Testis (tissue), 3 donors: Measurements from ENCODE around the gene CACNA1D. TPM values are rescaled to one million over a fixed set of nuclear protein-coding genes. Genes with fewer than 3 reads are reported as not detected.

ENCODE experiments used
- DNase-seq: peaks from one replicate; pipeline ENCODE4 v3.0.0-alpha.2; 2019
- H3K27ac ChIP-seq, 2 donors: fragments of 200-600 bp; sonication (generic); one replicate each; pipeline ENCODE4 v1.5.1; 2019
- H3K27me3 ChIP-seq: fragments of 200-600 bp; sonication (generic); one replicate; pipeline ENCODE4 v1.5.1; 2019
- H3K36me3 ChIP-seq: fragments of 200-600 bp; sonication (generic); one replicate; pipeline ENCODE4 v1.5.1; 2017; ENCODE audit warnings: low read depth; ENCODE audit errors: missing control alignments
- H3K4me1 ChIP-seq: fragments of 200-600 bp; sonication (generic); one replicate; pipeline ENCODE4 v1.5.1; 2019
- H3K4me3 ChIP-seq, 2 donors: fragments of 200-600 bp; sonication (generic); one replicate each; pipeline ENCODE4 v1.5.1; 2017 to 2019
- H3K9me3 ChIP-seq: fragments of 200-600 bp; sonication (generic); one replicate; pipeline ENCODE4 v1.5.1; 2017
- POLR2A ChIP-seq: fragments of 450-650 bp; IDR thresholded peaks from one replicate; pipeline ENCODE4 v1.6.1; 2017; ENCODE audit warnings: antibody characterized with exemption, mild to moderate bottlenecking, moderate library complexity
- WGBS, 2 donors: methylation state at CpG; one replicate each; pipeline ENCODE4 v1.1.5; 2018; 5-methylcytosine and 5-hydroxymethylcytosine counted together
- intact Hi-C: fragments of 100-400 bp; cut with DNase I; formaldehyde crosslinking; loops from one replicate; pipeline ENCODE4 v1.15.1; 2023; ENCODE audit warnings: low total_unique reads
- polyA plus RNA-seq: library from polyadenylated mRNA; stranded (reverse); fragments of 350-450 nt; fragmentation: Illumina TruSeq; extraction: RNeasy Lipid Tissue Mini Kit (QIAGEN cat#74804); gene quantifications from one replicate; pipeline ENCODE4 v1.2.3, GENCODE V29; 2014; ENCODE audit warnings: low read depth, low replicate concordance; ENCODE audit not compliant: insufficient read depth
- total RNA-seq, 2 donors: library from RNA; depleted of rRNA; stranded (reverse); fragments of >200 nt; gene quantifications; one replicate each; pipeline ENCODE4 v1.2.3, GENCODE V29; 2016
- TF ChIP-seq, protein P1 (sequence below), 3 experiments: fragments of 450-650 bp in 2 of 3; fragments of 200-600 bp in 1 of 3; sonication (generic) in 1 of 3; IDR thresholded peaks; one replicate each; pipeline ENCODE4 v1.5.1; 2016 to 2019; ENCODE audit warnings: antibody characterized with exemption in 3 of 3, mild to moderate bottlenecking in 2 of 3, moderate library complexity in 1 of 3

The CACNA1D gene
- total and polyA plus RNA-seq, 3 donors from 2014 or later: 8.0 to 39.0 (median 37.6) TPM

DNA sequence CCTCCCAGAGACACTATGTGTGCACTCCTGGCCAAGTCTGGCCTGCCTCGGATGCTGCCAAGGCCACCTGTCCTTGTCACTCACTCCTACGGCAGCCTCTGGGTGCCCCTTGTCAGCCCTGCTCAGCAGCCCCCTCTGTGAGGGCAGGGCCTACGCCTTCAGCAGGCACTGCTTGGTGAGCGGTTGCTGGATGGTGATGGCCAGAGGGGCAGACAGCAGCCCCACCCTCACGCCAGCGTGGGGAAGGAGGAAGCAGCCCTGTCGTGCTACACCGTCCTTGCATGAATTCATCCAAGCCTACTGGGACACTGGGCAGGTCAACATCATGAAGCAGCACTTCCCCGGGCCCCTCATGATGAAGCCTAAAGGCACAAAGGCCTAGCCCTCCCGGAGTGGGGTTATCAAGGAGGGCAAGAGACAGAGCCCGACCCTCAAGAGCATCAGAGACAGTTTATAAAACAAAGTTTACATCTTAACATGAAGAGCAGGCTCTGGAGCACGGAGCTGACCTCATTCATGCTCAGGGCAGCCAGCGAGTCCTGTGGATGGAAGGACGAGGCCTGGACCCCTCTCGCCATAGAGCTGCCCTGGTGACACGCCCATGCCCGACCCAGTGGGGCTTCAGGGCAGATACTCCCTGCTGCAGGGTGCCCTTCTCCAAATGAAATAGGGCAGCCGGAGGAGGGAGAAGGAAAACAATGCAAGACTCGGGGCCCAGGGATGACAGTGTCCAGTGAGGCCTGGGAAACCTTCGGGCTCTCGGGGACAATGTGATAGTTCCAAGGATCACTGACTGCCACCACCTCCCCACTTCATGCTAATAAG is 326.6 kb downstream of the CACNA1D start:
- Histone ChIP-seq H3K27ac (no peak overlapping the region), H3K4me1 (no peaks in the 10 kb centered on the region), H3K36me3 (no peaks in the 10 kb centered on the region), H3K27me3 (no peaks in the 10 kb centered on the region), H3K4me3 (no peak overlapping the region), H3K9me3 (no peaks in the 10 kb centered on the region)
- TF ChIP-seq, protein P1, sequence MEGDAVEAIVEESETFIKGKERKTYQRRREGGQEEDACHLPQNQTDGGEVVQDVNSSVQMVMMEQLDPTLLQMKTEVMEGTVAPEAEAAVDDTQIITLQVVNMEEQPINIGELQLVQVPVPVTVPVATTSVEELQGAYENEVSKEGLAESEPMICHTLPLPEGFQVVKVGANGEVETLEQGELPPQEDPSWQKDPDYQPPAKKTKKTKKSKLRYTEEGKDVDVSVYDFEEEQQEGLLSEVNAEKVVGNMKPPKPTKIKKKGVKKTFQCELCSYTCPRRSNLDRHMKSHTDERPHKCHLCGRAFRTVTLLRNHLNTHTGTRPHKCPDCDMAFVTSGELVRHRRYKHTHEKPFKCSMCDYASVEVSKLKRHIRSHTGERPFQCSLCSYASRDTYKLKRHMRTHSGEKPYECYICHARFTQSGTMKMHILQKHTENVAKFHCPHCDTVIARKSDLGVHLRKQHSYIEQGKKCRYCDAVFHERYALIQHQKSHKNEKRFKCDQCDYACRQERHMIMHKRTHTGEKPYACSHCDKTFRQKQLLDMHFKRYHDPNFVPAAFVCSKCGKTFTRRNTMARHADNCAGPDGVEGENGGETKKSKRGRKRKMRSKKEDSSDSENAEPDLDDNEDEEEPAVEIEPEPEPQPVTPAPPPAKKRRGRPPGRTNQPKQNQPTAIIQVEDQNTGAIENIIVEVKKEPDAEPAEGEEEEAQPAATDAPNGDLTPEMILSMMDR (IDR thresholded peaks at IDR 0.05): no peak
- TF ChIP-seq POLR2A: no peak
- DNase-seq: peak; percentile 12
- WGBS, 2 donors: 68 to 79% methylated on average over 16 to 21 of the region's 21 CpGs
- intact Hi-C loops: no loop called here

DNA sequence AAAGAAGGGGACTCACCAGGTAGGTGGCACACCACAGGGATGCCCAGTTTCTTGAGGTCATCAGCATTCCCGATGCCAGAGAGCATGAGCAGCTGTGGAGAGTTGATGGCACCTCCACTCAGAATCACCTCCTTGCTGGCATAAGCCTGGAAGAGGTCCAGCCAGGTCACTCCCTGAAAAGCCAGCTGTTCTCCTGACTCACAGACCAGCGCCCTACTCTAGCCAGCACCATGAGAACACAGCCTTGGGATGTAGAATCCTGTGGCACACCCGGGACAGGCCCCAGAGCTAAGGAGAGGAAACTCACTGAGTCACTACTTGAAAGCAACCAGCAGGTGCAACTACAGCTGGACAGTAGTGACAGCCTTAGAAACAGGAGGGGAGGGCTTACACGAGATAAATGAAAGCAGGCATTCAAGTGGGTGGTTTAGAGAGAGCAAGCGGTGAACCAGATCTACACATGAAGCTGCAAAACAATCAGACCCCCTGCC is 327.3 kb downstream of the CACNA1D start:
- Histone ChIP-seq H3K4me3 (no peak overlapping the region), H3K9me3 (no peaks in the 10 kb centered on the region), H3K4me1 (no peaks in the 10 kb centered on the region), H3K36me3 (no peaks in the 10 kb centered on the region), H3K27ac (no peak overlapping the region), H3K27me3 (no peaks in the 10 kb centered on the region)
- 54 to 68% methylated on average over 4 to 5 of the region's 5 CpGs for WGBS, 2 donors
- intact Hi-C loops: no loop called here
- no peak for TF ChIP-seq POLR2A
- TF ChIP-seq, protein P1 (IDR thresholded peaks at IDR 0.05): no peak
- DNase-seq: peak; percentile 11

DNA sequence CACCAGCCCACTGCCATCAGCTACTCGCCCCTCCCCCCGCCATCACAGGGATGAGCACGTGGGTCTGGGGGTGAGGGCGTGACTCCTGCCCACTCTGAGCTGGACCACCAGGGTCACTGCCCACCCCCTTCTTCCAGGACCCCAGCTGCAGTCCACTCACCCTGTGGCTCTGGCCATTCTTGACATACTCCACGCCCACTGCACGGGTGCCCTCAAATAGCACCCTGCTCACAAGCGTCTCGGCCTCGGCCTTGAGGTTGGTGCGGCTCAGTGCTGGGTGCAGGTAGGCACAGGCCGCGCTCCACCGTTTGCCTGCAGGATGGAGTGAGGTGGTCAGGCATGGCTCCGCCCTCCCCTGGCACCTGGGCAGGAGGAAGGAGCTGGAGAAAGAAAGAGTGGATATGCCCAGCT is 327.9 kb downstream of the CACNA1D start:
- H3K4me1 ChIP-seq: no peaks in the 10 kb centered on the region
- DNase-seq: peak; percentile 8
- 84 to 91% methylated on average over 10 to 14 of the region's 14 CpGs for WGBS, 2 donors
- intact Hi-C loops: no loop called here
- no peaks in the 10 kb centered on the region for H3K9me3 ChIP-seq
- H3K36me3 ChIP-seq: no peaks in the 10 kb centered on the region
- no peak for TF ChIP-seq POLR2A
- TF ChIP-seq, protein P1 (IDR thresholded peaks at IDR 0.05): no peak
- H3K27me3 ChIP-seq: no peaks in the 10 kb centered on the region
- H3K27ac ChIP-seq: no peak overlapping the region
- no peak overlapping the region for H3K4me3 ChIP-seq

DNA sequence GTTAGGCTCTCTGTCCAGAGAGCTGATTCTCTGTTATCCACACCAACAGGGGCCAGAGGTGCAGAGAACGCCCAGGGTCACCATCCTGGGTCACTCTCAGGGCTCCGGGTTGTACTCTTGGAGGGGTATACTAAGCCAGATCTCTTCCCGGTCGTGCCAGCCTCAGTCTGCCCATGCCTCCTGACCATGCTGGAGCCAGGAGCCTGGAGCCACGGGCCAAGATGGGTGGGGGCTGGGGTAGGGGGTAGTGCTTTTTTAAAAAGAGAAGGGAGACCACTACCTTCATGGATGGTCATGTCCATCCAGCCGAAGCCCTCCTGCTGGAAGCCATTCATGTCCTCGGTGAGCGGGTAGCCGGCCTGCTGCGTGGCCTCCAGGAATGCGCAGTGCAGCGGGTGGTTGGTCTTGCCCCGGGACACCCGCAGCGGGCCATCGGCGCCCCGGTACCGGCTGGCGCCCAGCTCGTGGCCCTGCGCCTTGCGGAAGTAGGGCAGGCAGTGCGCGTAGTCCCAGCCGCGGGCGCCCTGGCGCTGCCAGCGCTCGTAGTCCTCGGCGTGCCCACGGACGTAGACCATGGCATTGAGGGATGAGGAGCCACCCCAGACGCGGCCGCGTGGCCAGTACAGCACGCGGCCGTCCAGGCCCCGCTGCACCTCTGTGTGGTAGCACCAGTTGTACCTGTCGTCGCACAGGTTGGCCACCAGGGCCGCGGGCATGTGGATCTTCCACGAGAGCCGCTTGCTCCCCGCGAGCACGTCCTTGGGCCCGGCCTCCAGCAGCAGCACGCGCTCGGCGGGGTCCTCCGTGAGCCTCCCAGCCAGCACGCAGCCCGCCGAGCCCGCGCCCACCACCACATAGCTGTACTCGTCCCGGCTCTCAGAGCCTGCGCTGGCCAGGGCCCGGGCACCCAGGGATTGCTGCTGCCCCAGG is 328.9 kb downstream of the CACNA1D start:
- TF ChIP-seq, protein P1 (IDR thresholded peaks at IDR 0.05): no peak
- TF ChIP-seq POLR2A: no peak
- H3K4me3 ChIP-seq: peak overlapping the region in 1 of 2 donors; percentile 0
- WGBS, 2 donors: 76 to 89% methylated on average over 5 to 65 of the region's 67 CpGs
- H3K36me3 ChIP-seq: no peaks in the 10 kb centered on the region
- intact Hi-C loops: no loop called here
- H3K27ac ChIP-seq: no peak overlapping the region
- no peaks in the 10 kb centered on the region for H3K4me1 ChIP-seq
- H3K27me3 ChIP-seq: no peaks in the 10 kb centered on the region
- H3K9me3 ChIP-seq: no peaks in the 10 kb centered on the region
- no peak for DNase-seq
